HepG2 (cell line): Measurements from ENCODE around the gene BTBD19. TPM values are rescaled to one million over a fixed set of nuclear protein-coding genes. Genes with fewer than 3 reads are reported as not detected.

ENCODE experiments used
- CCAR2 ChIP-seq: fragments of 200-400 bp; formaldehyde crosslinking; optimal IDR thresholded peaks from 2 replicates; pipeline ENCODE3; 2018; ENCODE audit warnings: low read depth, mild to moderate bottlenecking, low read length, moderate library complexity
- MBD4 ChIP-seq: IDR thresholded peaks from 2 replicates; pipeline ENCODE4 v1.6.1; 2012; ENCODE audit warnings: low read length, inconsistent platforms, borderline replicate concordance
- MXD4 ChIP-seq: IDR thresholded peaks from 2 replicates; pipeline ENCODE4 v1.6.1; 2016; ENCODE audit warnings: mild to moderate bottlenecking, missing biosample characterization, missing genetic modification reagents
- NR1H2 ChIP-seq: sonication (generic); formaldehyde crosslinking; IDR thresholded peaks from 2 replicates; pipeline ENCODE4 v1.8.1; 2022; ENCODE audit warnings: low read depth, missing genetic modification reagents, borderline replicate concordance
- PAF1 ChIP-seq: IDR thresholded peaks from 2 replicates; pipeline ENCODE4 v1.6.1; 2016; ENCODE audit warnings: missing genetic modification reagents, missing compliant biosample characterization
- PCBP1 ChIP-seq: fragments of 200-400 bp; formaldehyde crosslinking; IDR thresholded peaks from 2 replicates; pipeline ENCODE4 v1.6.1; 2017; ENCODE audit warnings: mild to moderate bottlenecking, low read depth, low read length, borderline replicate concordance
- POLR2AphosphoS5 ChIP-seq: IDR thresholded peaks from 2 replicates; pipeline ENCODE4 v1.6.1; 2012; ENCODE audit warnings: low read depth, low read length
- PRMT3 ChIP-seq: sonication (generic); formaldehyde crosslinking; IDR thresholded peaks from 2 replicates; pipeline ENCODE4 v1.8.1; 2022; ENCODE audit warnings: low read depth, mild to moderate bottlenecking, moderate library complexity, missing genetic modification reagents, borderline replicate concordance
- SIX1 ChIP-seq: sonication (generic); formaldehyde crosslinking; IDR thresholded peaks from 2 replicates; pipeline ENCODE4 v1.4.0; 2020; ENCODE audit warnings: missing genetic modification reagents, borderline replicate concordance
- TBL1XR1 ChIP-seq: fragments of 150-350 bp; IDR thresholded peaks from 2 replicates; pipeline ENCODE4 v1.6.1; 2014; ENCODE audit warnings: borderline replicate concordance, low read length; ENCODE audit not compliant: partially characterized antibody
- TRIM24 ChIP-seq: sonication (generic); formaldehyde crosslinking; IDR thresholded peaks from 2 replicates; pipeline ENCODE4 v1.8.0; 2022; ENCODE audit warnings: mild to moderate bottlenecking, missing genetic modification reagents
- ZFY ChIP-seq: sonication (generic); formaldehyde crosslinking; IDR thresholded peaks from 2 replicates; pipeline ENCODE4 v1.4.0; 2020; ENCODE audit warnings: missing genetic modification reagents
- ZMAT3 ChIP-seq: sonication (generic); formaldehyde crosslinking; conservative IDR thresholded peaks from 2 replicates; pipeline ENCODE4 v1.7.0; 2021; ENCODE audit warnings: missing genetic modification reagents
- ZNF160 ChIP-seq: sonication (generic); formaldehyde crosslinking; IDR thresholded peaks from 2 replicates; pipeline ENCODE4 v1.8.0; 2022; ENCODE audit warnings: mild to moderate bottlenecking, inconsistent platforms, missing genetic modification reagents
- ZNF17 ChIP-seq: sonication (generic); formaldehyde crosslinking; IDR thresholded peaks from 2 replicates; pipeline ENCODE4 v1.5.0; 2020; ENCODE audit warnings: mild to moderate bottlenecking, missing genetic modification reagents
- ZNF296 ChIP-seq: sonication (generic); formaldehyde crosslinking; conservative IDR thresholded peaks from 2 replicates; pipeline ENCODE4 v1.5.0; 2020; ENCODE audit warnings: mild to moderate bottlenecking, missing genetic modification reagents
- ZNF652 ChIP-seq: IDR thresholded peaks from 2 replicates; pipeline ENCODE4 v1.6.1; 2016; ENCODE audit warnings: low read depth, borderline replicate concordance
- polyA plus RNA-seq, 8 experiments: library from polyadenylated mRNA; depleted of rRNA in 3 of 8; stranded (reverse) in 7 of 8; unstranded in 1 of 8; fragments of >200 nt; fragmentation: Illumina TruSeq in 4 of 8; extraction: Trizol in 4 of 8; gene quantifications; 2 replicates each; pipeline versions ENCODE4 v1.2.1 to v1.2.3, GENCODE V29; 2011 to 2016; ENCODE audit warnings: low read depth in 4 of 8, missing spikeins in 1 of 8, mixed read lengths in 1 of 8; ENCODE audit not compliant: insufficient read depth in 1 of 8
- total RNA-seq, 5 experiments: library from RNA; depleted of rRNA; stranded (reverse); fragments of >200 nt; fragmentation: Illumina TruSeq; extraction: Trizol; gene quantifications; 2 replicates each; pipeline ENCODE4 v1.2.3, GENCODE V29; 2016; ENCODE audit warnings: low read depth in 1 of 5
- TF ChIP-seq, protein P1 (sequence below): sonication (generic); formaldehyde crosslinking; IDR thresholded peaks from 2 replicates; pipeline ENCODE4 v1.8.0; 2022; ENCODE audit warnings: missing genetic modification reagents, mild to moderate bottlenecking, moderate library complexity, borderline replicate concordance
- TF ChIP-seq, protein P2 (sequence below): sonication (generic); formaldehyde crosslinking; IDR thresholded peaks from 2 replicates; pipeline ENCODE4 v1.4.0; 2020; ENCODE audit warnings: missing genetic modification reagents; ENCODE audit errors: not compliant biosample characterization
- TF ChIP-seq, protein P3 (sequence below): sonication (generic); formaldehyde crosslinking; IDR thresholded peaks from 2 replicates; pipeline ENCODE4 v1.4.0; 2020; ENCODE audit warnings: missing genetic modification reagents
- TF ChIP-seq, protein P4 (sequence below): sonication (generic); formaldehyde crosslinking; IDR thresholded peaks from 2 replicates; pipeline ENCODE4 v1.4.0; 2020; ENCODE audit warnings: missing genetic modification reagents
- TF ChIP-seq, protein P5 (sequence below): fragments of 450-650 bp; IDR thresholded peaks from 2 replicates; pipeline ENCODE4 v1.6.1; 2017

The BTBD19 gene
- total and polyA plus RNA-seq, 2 of the 13 experiments (the other 11 are each of a cell fraction or from before 2014, with no cell fraction given) = 2.7 to 6.7 TPM

DNA sequence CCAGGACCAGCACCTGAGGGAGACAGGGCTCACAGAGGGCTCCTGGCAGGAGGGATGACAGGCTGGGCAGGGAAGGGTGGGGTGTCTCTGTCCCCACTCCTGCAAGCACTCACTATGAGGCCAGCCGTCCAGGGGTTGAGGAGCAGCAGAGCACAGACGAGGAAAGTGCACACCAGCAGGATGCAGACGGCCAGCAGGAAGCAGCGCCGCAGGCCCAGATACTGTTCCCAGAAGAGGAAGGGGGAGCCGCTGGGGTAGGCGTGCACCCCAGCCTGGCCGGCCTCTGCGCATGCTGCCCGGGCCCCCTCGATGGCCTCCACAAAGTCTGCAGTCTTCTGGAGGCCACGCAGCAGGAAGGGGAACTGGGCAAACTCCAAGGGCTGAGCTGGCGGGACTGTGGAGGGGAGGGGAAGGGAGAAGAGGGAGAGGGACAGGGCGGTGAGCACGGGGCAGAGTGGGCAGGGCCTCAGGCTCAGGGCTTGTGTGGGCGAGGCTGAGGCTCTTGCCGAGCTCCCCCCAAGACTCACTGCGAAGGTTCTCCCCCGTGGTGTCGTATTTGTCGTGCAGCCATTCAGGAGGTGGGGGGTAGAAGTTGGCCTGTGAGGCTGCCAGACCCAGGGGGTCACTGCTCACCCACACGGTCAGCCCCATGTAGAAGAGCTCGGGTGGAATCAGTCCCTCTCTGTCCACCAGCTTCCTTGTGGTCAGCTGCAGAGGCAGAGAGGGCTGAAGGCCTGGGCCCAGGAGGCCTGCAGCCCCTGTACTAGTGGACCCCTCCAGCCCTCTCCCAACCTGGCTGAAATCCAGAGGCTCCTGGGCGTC lies 18.3 kb downstream of the BTBD19 start (continued):
- TF ChIP-seq, protein P1, sequence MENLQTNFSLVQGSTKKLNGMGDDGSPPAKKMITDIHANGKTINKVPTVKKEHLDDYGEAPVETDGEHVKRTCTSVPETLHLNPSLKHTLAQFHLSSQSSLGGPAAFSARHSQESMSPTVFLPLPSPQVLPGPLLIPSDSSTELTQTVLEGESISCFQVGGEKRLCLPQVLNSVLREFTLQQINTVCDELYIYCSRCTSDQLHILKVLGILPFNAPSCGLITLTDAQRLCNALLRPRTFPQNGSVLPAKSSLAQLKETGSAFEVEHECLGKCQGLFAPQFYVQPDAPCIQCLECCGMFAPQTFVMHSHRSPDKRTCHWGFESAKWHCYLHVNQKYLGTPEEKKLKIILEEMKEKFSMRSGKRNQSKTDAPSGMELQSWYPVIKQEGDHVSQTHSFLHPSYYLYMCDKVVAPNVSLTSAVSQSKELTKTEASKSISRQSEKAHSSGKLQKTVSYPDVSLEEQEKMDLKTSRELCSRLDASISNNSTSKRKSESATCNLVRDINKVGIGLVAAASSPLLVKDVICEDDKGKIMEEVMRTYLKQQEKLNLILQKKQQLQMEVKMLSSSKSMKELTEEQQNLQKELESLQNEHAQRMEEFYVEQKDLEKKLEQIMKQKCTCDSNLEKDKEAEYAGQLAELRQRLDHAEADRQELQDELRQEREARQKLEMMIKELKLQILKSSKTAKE (CRISPR knock-in tag) = peak; percentile 64; the same call in 1 of the 2 replicates
- TF ChIP-seq ZNF296 (CRISPR knock-in tag) (0 out of 2 replicates have a peak, but pooled peaks have one; percentile 50), MBD4 (no peak), PAF1 (CRISPR knock-in tag) (no peak), ZMAT3 (peak; percentile 58; the same call in 1 of the 2 replicates), POLR2AphosphoS5 (peak; percentile 55; the same call in 1 of the 2 replicates), TRIM24 (no peak), CCAR2 (no peak), SIX1 (CRISPR knock-in tag) (no peak), ZFY (peak; percentile 84), MXD4 (no peak), ZNF160 (CRISPR knock-in tag) (no peak; the same call in 1 of the 2 replicates), PCBP1 (0 out of 2 replicates have a peak, but pooled peaks have one; percentile 17), ZNF17 (0 out of 2 replicates have a peak, but pooled peaks have one; percentile 35), ZNF652 (CRISPR knock-in tag) (no peak), PRMT3 (CRISPR knock-in tag) (no peak), NR1H2 (CRISPR knock-in tag) (no peak), TBL1XR1 (no peak)
- TF ChIP-seq, protein P2, sequence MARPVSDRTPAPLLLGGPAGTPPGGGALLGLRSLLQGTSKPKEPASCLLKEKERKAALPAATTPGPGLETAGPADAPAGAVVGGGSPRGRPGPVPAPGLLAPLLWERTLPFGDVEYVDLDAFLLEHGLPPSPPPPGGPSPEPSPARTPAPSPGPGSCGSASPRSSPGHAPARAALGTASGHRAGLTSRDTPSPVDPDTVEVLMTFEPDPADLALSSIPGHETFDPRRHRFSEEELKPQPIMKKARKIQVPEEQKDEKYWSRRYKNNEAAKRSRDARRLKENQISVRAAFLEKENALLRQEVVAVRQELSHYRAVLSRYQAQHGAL (CRISPR knock-in tag) = peak; percentile 27
- TF ChIP-seq, protein P3, sequence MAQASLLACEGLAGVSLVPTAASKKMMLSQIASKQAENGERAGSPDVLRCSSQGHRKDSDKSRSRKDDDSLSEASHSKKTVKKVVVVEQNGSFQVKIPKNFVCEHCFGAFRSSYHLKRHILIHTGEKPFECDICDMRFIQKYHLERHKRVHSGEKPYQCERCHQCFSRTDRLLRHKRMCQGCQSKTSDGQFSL = peak; percentile 83
- TF ChIP-seq, protein P4, sequence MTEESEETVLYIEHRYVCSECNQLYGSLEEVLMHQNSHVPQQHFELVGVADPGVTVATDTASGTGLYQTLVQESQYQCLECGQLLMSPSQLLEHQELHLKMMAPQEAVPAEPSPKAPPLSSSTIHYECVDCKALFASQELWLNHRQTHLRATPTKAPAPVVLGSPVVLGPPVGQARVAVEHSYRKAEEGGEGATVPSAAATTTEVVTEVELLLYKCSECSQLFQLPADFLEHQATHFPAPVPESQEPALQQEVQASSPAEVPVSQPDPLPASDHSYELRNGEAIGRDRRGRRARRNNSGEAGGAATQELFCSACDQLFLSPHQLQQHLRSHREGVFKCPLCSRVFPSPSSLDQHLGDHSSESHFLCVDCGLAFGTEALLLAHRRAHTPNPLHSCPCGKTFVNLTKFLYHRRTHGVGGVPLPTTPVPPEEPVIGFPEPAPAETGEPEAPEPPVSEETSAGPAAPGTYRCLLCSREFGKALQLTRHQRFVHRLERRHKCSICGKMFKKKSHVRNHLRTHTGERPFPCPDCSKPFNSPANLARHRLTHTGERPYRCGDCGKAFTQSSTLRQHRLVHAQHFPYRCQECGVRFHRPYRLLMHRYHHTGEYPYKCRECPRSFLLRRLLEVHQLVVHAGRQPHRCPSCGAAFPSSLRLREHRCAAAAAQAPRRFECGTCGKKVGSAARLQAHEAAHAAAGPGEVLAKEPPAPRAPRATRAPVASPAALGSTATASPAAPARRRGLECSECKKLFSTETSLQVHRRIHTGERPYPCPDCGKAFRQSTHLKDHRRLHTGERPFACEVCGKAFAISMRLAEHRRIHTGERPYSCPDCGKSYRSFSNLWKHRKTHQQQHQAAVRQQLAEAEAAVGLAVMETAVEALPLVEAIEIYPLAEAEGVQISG (CRISPR knock-in tag) = no peak; the same call in 1 of the 2 replicates
- TF ChIP-seq, protein P5, sequence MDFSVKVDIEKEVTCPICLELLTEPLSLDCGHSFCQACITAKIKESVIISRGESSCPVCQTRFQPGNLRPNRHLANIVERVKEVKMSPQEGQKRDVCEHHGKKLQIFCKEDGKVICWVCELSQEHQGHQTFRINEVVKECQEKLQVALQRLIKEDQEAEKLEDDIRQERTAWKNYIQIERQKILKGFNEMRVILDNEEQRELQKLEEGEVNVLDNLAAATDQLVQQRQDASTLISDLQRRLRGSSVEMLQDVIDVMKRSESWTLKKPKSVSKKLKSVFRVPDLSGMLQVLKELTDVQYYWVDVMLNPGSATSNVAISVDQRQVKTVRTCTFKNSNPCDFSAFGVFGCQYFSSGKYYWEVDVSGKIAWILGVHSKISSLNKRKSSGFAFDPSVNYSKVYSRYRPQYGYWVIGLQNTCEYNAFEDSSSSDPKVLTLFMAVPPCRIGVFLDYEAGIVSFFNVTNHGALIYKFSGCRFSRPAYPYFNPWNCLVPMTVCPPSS = no peak
